Spleen (tissue), 11 donors: Measurements from ENCODE around the gene RNASE7. TPM values are rescaled to one million over a fixed set of nuclear protein-coding genes. Genes with fewer than 3 reads are reported as not detected.

ENCODE experiments used
- DNase-seq: peaks from one replicate; pipeline ENCODE4 v3.0.0-alpha.2; 2020
- H3K27ac ChIP-seq, 8 donors: fragments of 200-600 bp; sonication (generic) in 7 of 8; 1 replicate in 4 of 8; 2 replicates in 4 of 8; pipeline versions ENCODE4 v1.5.0 to v1.8.0; 2016 to 2021; ENCODE audit warnings: inconsistent platforms in 4 of 8, mild to moderate bottlenecking in 4 of 8, moderate library complexity in 1 of 8
- H3K27me3 ChIP-seq, 7 donors: fragments of 200-600 bp; sonication (generic) in 6 of 7; replicated peaks in 1 of 7; 1 replicate in 4 of 7; 2 replicates in 3 of 7; pipeline versions ENCODE4 v1.5.0 to v1.8.0; 2016 to 2021; ENCODE audit warnings: inconsistent platforms in 3 of 7, mild to moderate bottlenecking in 1 of 7
- H3K36me3 ChIP-seq, 6 donors: fragments of 200-600 bp; sonication (generic) in 5 of 6; 1 replicate in 4 of 6; 2 replicates in 2 of 6; pipeline versions ENCODE4 v1.5.0 to v1.8.0; 2016 to 2021; ENCODE audit warnings: inconsistent platforms in 2 of 6
- H3K4me1 ChIP-seq, 6 donors: fragments of 200-600 bp; sonication (generic) in 5 of 6; 1 replicate in 3 of 6; 2 replicates in 3 of 6; pipeline versions ENCODE4 v1.5.0 to v1.8.0; 2016 to 2021; ENCODE audit warnings: inconsistent platforms in 3 of 6
- H3K4me3 ChIP-seq, 8 donors: fragments of 200-600 bp; sonication (generic) in 7 of 8; 1 replicate in 4 of 8; 2 replicates in 4 of 8; pipeline versions ENCODE4 v1.5.0 to v1.8.0; 2016 to 2021; ENCODE audit warnings: inconsistent platforms in 4 of 8, mild to moderate bottlenecking in 4 of 8, moderate library complexity in 2 of 8
- H3K9me3 ChIP-seq, 8 donors: fragments of 200-600 bp; sonication (generic) in 7 of 8; 1 replicate in 4 of 8; 2 replicates in 4 of 8; pipeline versions ENCODE4 v1.5.0 to v1.8.0; 2016 to 2021; ENCODE audit warnings: inconsistent platforms in 4 of 8
- POLR2A ChIP-seq, 3 donors: fragments of 450-650 bp; IDR thresholded peaks; one replicate each; pipeline ENCODE4 v1.5.1; 2017; ENCODE audit warnings: antibody characterized with exemption in 3 of 3, mild to moderate bottlenecking in 1 of 3
- POLR2AphosphoS5 ChIP-seq, 3 donors: sonication (generic); formaldehyde crosslinking; IDR thresholded peaks; one replicate each; pipeline ENCODE4 v1.5.1; 2017; ENCODE audit warnings: antibody characterized with exemption in 3 of 3
- WGBS, 5 donors: extraction: QIAGEN DNeasy Blood & Tissue Kit in 3 of 5; methylation state at CpG; one replicate each; pipeline versions ENCODE4 v1.1.5 to v1.1.7; 2013 to 2018; 5-methylcytosine and 5-hydroxymethylcytosine counted together
- intact Hi-C: fragments of 100-400 bp; cut with DNase I; formaldehyde crosslinking; loops from one replicate; pipeline ENCODE4 v1.15.0; 2023; ENCODE audit warnings: low total_unique reads
- polyA plus RNA-seq, 3 donors: library from polyadenylated mRNA; stranded (reverse); fragments of 200-250 nt; gene quantifications; one replicate each; pipeline ENCODE4 v1.2.1, GENCODE V29; 2013
- total RNA-seq, 7 donors: library from RNA; depleted of rRNA in 3 of 7; stranded (reverse); fragments of >200 nt in 3 of 7; fragmentation: NEBNext Ultra II Directional in 4 of 7; extraction: Animal tissue kit (Norgen Biotek cat#: 25700) in 4 of 7; gene quantifications; one replicate each; pipeline versions ENCODE4 v1.1.0 to v1.2.1, GENCODE V29; 2016 to 2021
- TF ChIP-seq, protein P1 (sequence below), 11 experiments: fragments of 200-600 bp in 7 of 11; fragments of 450-650 bp in 4 of 11; sonication (generic) in 4 of 11; IDR thresholded peaks in 8 of 11; conservative IDR thresholded peaks in 3 of 11; 1 replicate in 7 of 11; 2 replicates in 4 of 11; pipeline versions ENCODE4 v1.4.0 to v1.8.0; 2016 to 2021; ENCODE audit warnings: antibody characterized with exemption in 11 of 11, inconsistent platforms in 4 of 11, mild to moderate bottlenecking in 1 of 11
- donor health status: healthy with polysubstance abuse.
- donor health status: DM: no; HTN: no; CAD: no; lungs with moderate emphysema.
- donor health status: DM: no; HTN: no; CAD: no.
- donor health status: Bipolar disorder and iron deficiency.
- donor health status: healthy.
- donor health status: DM: no; HTN: no; CAD: no.
- donor health status: DM: yes; HTN: yes; CAD: no.

The RNASE7 gene
- total and polyA plus RNA-seq, 10 donors = not detected

DNA sequence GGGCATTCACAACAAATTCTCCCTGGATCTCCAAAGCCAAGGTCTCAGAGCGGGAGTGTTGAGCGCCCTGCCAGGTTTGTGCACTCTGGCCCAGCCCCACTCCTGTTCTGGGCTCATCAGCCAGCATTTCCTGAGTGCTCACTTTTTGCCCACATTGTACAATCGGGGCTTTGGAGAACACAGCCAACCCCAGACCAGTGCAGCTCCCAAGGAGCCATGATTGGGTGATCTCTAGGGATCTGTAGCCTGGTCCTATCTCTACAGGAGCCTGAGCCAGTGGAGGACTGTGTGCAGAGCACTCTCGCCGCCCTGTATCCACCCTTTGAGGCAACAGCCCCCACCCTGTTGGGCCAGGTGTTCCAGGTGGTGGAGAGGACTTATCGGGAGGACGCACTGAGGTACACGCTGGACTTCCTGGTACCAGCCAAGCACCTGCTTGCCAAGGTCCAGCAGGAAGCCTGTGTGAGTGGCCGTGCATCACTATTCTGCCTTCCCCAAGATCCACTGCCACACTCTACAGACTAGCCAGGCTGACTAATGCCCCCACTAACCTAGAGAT is 30.7 kb downstream of the RNASE7 start:
- H3K27me3 ChIP-seq = peaks cover 0 to 49% (median 17%) of the 10 kb centered on the region in 7 donors
- peaks cover 31 to 94% (median 68%) of the 10 kb centered on the region in 6 donors for H3K4me1 ChIP-seq
- peaks cover 0 to 53% (median 15%) of the 10 kb centered on the region in 6 donors for H3K36me3 ChIP-seq
- DNase-seq = no peak
- TF ChIP-seq POLR2AphosphoS5 (IDR thresholded peaks at IDR 0.05) = peak in 1 of 3 donors; percentile 34
- TF ChIP-seq, protein P1, sequence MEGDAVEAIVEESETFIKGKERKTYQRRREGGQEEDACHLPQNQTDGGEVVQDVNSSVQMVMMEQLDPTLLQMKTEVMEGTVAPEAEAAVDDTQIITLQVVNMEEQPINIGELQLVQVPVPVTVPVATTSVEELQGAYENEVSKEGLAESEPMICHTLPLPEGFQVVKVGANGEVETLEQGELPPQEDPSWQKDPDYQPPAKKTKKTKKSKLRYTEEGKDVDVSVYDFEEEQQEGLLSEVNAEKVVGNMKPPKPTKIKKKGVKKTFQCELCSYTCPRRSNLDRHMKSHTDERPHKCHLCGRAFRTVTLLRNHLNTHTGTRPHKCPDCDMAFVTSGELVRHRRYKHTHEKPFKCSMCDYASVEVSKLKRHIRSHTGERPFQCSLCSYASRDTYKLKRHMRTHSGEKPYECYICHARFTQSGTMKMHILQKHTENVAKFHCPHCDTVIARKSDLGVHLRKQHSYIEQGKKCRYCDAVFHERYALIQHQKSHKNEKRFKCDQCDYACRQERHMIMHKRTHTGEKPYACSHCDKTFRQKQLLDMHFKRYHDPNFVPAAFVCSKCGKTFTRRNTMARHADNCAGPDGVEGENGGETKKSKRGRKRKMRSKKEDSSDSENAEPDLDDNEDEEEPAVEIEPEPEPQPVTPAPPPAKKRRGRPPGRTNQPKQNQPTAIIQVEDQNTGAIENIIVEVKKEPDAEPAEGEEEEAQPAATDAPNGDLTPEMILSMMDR (IDR thresholded peaks at IDR 0.05 in 8 of 11, conservative IDR thresholded peaks at IDR 0.05 in 3 of 11) = no peak
- TF ChIP-seq POLR2A (IDR thresholded peaks at IDR 0.05) = no peak
- peak overlapping the region in 2 of 8 donors; percentile 68 to 84 for H3K4me3 ChIP-seq
- intact Hi-C loops = no loop called here
- no peaks in the 10 kb centered on the region for H3K9me3 ChIP-seq
- 46 to 76% (median 71%) methylated on average over 8 to 9 of the region's 9 CpGs for WGBS, 5 donors
- peak overlapping the region in 6 of 8 donors; percentile 83 to 94 (median 92) for H3K27ac ChIP-seq

DNA sequence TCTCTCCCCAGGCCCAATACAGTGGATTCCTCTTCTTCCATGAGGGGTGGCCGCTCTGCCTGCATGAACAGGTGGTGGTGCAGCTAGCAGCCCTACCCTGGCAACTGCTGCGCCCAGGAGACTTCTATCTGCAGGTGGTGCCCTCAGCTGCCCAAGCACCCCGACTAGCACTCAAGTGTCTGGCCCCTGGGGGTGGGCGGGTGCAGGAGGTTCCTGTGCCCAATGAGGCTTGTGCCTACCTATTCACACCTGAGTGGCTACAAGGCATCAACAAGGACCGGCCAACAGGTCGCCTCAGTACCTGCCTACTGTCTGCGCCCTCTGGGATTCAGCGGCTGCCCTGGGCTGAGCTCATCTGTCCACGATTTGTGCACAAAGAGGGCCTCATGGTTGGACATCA is 31.8 kb downstream of the RNASE7 start:
- TF ChIP-seq, protein P1 (IDR thresholded peaks at IDR 0.05 in 8 of 11, conservative IDR thresholded peaks at IDR 0.05 in 3 of 11) = no peak
- TF ChIP-seq POLR2A (IDR thresholded peaks at IDR 0.05) = no peak
- no peak for TF ChIP-seq POLR2AphosphoS5 (IDR thresholded peaks at IDR 0.05)
- WGBS, 5 donors = 80 to 89% (median 84%) methylated on average over 7 to 9 of the region's 9 CpGs
- no peak overlapping the region for H3K4me3 ChIP-seq
- H3K9me3 ChIP-seq = no peaks in the 10 kb centered on the region
- peaks cover 0 to 63% (median 17%) of the 10 kb centered on the region in 6 donors for H3K36me3 ChIP-seq
- DNase-seq = no peak
- peaks cover 31 to 96% (median 68%) of the 10 kb centered on the region in 6 donors for H3K4me1 ChIP-seq
- peaks cover 0 to 40% (median 14%) of the 10 kb centered on the region in 7 donors for H3K27me3 ChIP-seq
- H3K27ac ChIP-seq = peak overlapping the region in 3 of 8 donors; percentile 89 to 94 (median 93)
- intact Hi-C loops = no loop called here

DNA sequence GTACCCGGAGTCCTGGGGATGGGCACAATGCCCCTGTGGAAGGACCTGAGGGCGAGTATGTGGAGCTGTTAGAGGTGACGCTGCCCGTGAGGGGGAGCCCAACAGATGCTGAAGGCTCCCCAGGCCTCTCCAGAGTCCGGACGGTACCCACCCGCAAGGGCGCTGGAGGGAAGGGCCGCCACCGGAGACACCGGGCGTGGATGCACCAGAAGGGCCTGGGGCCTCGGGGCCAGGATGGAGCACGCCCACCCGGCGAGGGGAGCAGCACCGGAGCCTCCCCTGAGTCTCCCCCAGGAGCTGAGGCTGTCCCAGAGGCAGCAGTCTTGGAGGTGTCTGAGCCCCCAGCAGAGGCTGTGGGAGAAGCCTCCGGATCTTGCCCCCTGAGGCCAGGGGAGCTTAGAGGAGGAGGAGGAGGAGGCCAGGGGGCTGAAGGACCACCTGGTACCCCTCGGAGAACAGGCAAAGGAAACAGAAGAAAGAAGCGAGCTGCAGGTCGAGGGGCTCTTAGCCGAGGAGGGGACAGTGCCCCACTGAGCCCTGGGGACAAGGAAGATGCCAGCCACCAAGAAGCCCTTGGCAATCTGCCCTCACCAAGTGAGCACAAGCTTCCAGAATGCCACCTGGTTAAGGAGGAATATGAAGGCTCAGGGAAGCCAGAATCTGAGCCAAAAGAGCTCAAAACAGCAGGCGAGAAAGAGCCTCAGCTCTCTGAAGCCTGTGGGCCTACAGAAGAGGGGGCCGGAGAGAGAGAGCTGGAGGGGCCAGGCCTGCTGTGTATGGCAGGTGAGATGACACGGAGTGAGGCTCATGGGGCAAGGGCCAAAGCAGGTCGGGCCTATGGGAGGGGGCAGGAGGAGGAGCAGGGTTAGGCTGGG is 32.5 kb downstream of the RNASE7 start:
- TF ChIP-seq, protein P1 (IDR thresholded peaks at IDR 0.05 in 8 of 11, conservative IDR thresholded peaks at IDR 0.05 in 3 of 11) = no peak
- TF ChIP-seq POLR2A (IDR thresholded peaks at IDR 0.05) (no peak), POLR2AphosphoS5 (IDR thresholded peaks at IDR 0.05) (peak in 2 of 3 donors; percentile 18 to 43)
- peaks cover 0 to 33% (median 7%) of the 10 kb centered on the region in 7 donors for H3K27me3 ChIP-seq
- peaks cover 24 to 96% (median 66%) of the 10 kb centered on the region in 6 donors for H3K4me1 ChIP-seq
- no peak overlapping the region for H3K4me3 ChIP-seq
- no peak for DNase-seq
- peak overlapping the region in 5 of 8 donors; percentile 7 to 94 (median 89) for H3K27ac ChIP-seq
- peaks cover 0 to 70% (median 23%) of the 10 kb centered on the region in 6 donors for H3K36me3 ChIP-seq
- 78 to 92% (median 81%) methylated on average over 19 to 26 of the region's 26 CpGs for WGBS, 5 donors
- intact Hi-C loops = no loop called here
- H3K9me3 ChIP-seq = no peaks in the 10 kb centered on the region
